H1 (cell line): ENCODE measurements around the gene TPRN. TPM values are rescaled to one million over a fixed set of nuclear protein-coding genes. Genes with fewer than 3 reads are reported as not detected.
A peak's percentile ranks its signal among the peaks of the same experiment; 100 is the strongest.

Experiments
- CTCF ChIA-PET: fragments of 300-600 bp; sonication (Branson Sonifier 250); formaldehyde crosslinking; loops from one replicate; lab custom pipeline; 2021; ENCODE audit not compliant: partially characterized antibody; lab: Charles Lee
- POLR2A ChIA-PET: fragments of 300-600 bp; sonication (Branson Sonifier 250); formaldehyde crosslinking; loops from one replicate; lab custom pipeline; 2021; ENCODE audit warnings: inconsistent platforms; ENCODE audit not compliant: partially characterized antibody; lab: Charles Lee
- DNase-seq, 2 experiments: peaks; one replicate each; pipeline versions ENCODE4 v3.0.0 to v3.0.0-alpha.2; 2010 to 2022; ENCODE audit warnings: low spot score in 2 of 2, low read depth in 1 of 2, mixed read lengths in 1 of 2
- FAIRE-seq: peaks from 2 replicates; lab custom pipeline; 2011; peaks lifted over from hg19 to GRCh38; lab: Jason Lieb, UNC
- H2AFZ ChIP-seq: 2 replicates; pipeline ENCODE4 v1.8.1; 2012; ENCODE audit warnings: low read length, inconsistent platforms
- H2AK5ac ChIP-seq: 2 replicates; pipeline ENCODE4 v1.6.1; 2013; ENCODE audit warnings: low read depth, low read length
- H2BK120ac ChIP-seq: replicated peaks from 2 replicates; pipeline ENCODE3; 2013; ENCODE audit warnings: low read depth, low read length, inconsistent platforms
- H2BK12ac ChIP-seq: 2 replicates; pipeline ENCODE4 v1.6.1; 2013; ENCODE audit warnings: low read depth, low read length
- H2BK15ac ChIP-seq: 2 replicates; pipeline ENCODE4 v1.6.1; 2013; ENCODE audit warnings: low read length
- H2BK20ac ChIP-seq: 2 replicates; pipeline ENCODE4 v1.6.1; 2013; ENCODE audit warnings: low read length
- H2BK5ac ChIP-seq: 2 replicates; pipeline ENCODE4 v1.6.1; 2013; ENCODE audit warnings: low read depth, low read length
- H3K14ac ChIP-seq: 2 replicates; pipeline ENCODE4 v1.6.1; 2013; ENCODE audit warnings: inconsistent platforms; ENCODE audit not compliant: insufficient read length
- H3K18ac ChIP-seq: 2 replicates; pipeline ENCODE4 v1.6.1; 2013; ENCODE audit warnings: low read length; ENCODE audit errors: extremely low read depth
- H3K23ac ChIP-seq: 2 replicates; pipeline ENCODE4 v1.6.1; 2013; ENCODE audit warnings: inconsistent platforms; ENCODE audit not compliant: insufficient read length
- H3K23me2 ChIP-seq: 2 replicates; pipeline ENCODE4 v1.6.1; 2013; ENCODE audit warnings: low read depth, low read length
- H3K27ac ChIP-seq: 2 replicates; pipeline ENCODE4 v1.6.1; 2011; ENCODE audit warnings: low read depth, low read length, inconsistent platforms
- H3K27me3 ChIP-seq, 4 experiments: replicated peaks in 1 of 4; 1 replicate in 1 of 4; 2 replicates in 3 of 4; pipeline versions ENCODE4 v1.6.1 to v1.8.1; 2011 to 2013; ENCODE audit warnings: low read length in 3 of 4, mild to moderate bottlenecking in 3 of 4, inconsistent platforms in 2 of 4, mixed read lengths in 2 of 4, moderate library complexity in 1 of 4; ENCODE audit not compliant: control insufficient read depth in 3 of 4, insufficient read depth in 3 of 4; ENCODE audit errors: extremely low read depth in 1 of 4
- H3K36me3 ChIP-seq, 4 experiments: 2 replicates each; pipeline versions ENCODE4 v1.6.1 to v1.8.1; 2011 to 2013; ENCODE audit warnings: mild to moderate bottlenecking in 4 of 4, low read length in 3 of 4, moderate library complexity in 2 of 4, control low read depth in 1 of 4, inconsistent platforms in 1 of 4; ENCODE audit not compliant: insufficient read depth in 4 of 4, control insufficient read depth in 2 of 4
- H3K4ac ChIP-seq: replicated peaks from 2 replicates; pipeline ENCODE3; 2013; ENCODE audit warnings: low read length, low read depth, mixed read lengths, inconsistent platforms; ENCODE audit not compliant: insufficient read length
- H3K4me1 ChIP-seq, 4 experiments: replicated peaks in 1 of 4; 1 replicate in 1 of 4; 2 replicates in 3 of 4; pipeline versions ENCODE4 v1.6.1 to v1.8.1; 2011 to 2013; ENCODE audit warnings: low read length in 3 of 4, inconsistent platforms in 2 of 4, mixed read lengths in 1 of 4; ENCODE audit not compliant: insufficient read depth in 4 of 4, control insufficient read depth in 3 of 4
- H3K4me2 ChIP-seq, 2 experiments: 2 replicates each; pipeline versions ENCODE4 v1.6.1 to v1.8.1; 2011 to 2013; ENCODE audit warnings: low read depth in 2 of 2, low read length in 2 of 2, control low read depth in 1 of 2, inconsistent platforms in 1 of 2, mild to moderate bottlenecking in 1 of 2; ENCODE audit not compliant: insufficient read depth in 1 of 2
- H3K4me3 ChIP-seq, 4 experiments: fragments of 200-600, 300-600 bp in 1 of 4; sonication (generic), shearing (Covaris generic), sonication (Bioruptor Twin) in 1 of 4; 2 replicates each; pipeline versions ENCODE4 v1.5.1 to v1.8.1; 2011 to 2016; ENCODE audit warnings: low read length in 4 of 4, low read depth in 3 of 4, control low read depth in 2 of 4, inconsistent platforms in 2 of 4, mild to moderate bottlenecking in 2 of 4, mixed read lengths in 1 of 4, moderate library complexity in 1 of 4; ENCODE audit not compliant: insufficient read depth in 2 of 4; ENCODE audit errors: extremely low read depth in 1 of 4
- H3K56ac ChIP-seq: replicated peaks from 2 replicates; pipeline ENCODE3; 2013; ENCODE audit warnings: low read depth, mild to moderate bottlenecking, mixed read lengths, low read length, inconsistent platforms; ENCODE audit not compliant: insufficient read length
- H3K79me1 ChIP-seq: 2 replicates; pipeline ENCODE4 v1.6.1; 2013; ENCODE audit warnings: low read depth, low read length, control low read depth
- H3K79me2 ChIP-seq, 2 experiments: 2 replicates each; pipeline versions ENCODE4 v1.6.1 to v1.8.1; 2012 to 2013; ENCODE audit warnings: low read length in 2 of 2, mild to moderate bottlenecking in 2 of 2, inconsistent platforms in 1 of 2; ENCODE audit not compliant: insufficient read depth in 2 of 2, control insufficient read depth in 1 of 2
- H3K9ac ChIP-seq, 4 experiments: replicated peaks in 1 of 4; 1 replicate in 1 of 4; 2 replicates in 3 of 4; pipeline versions ENCODE4 v1.6.1 to v1.8.1; 2011 to 2013; ENCODE audit warnings: low read depth in 3 of 4, low read length in 3 of 4, control low read depth in 2 of 4, mild to moderate bottlenecking in 2 of 4, moderate library complexity in 2 of 4, inconsistent platforms in 1 of 4; ENCODE audit errors: extremely low read depth in 1 of 4
- H3K9me3 ChIP-seq, 2 experiments: 2 replicates each; pipeline versions ENCODE4 v1.6.1 to v1.8.1; 2012 to 2013; ENCODE audit warnings: mild to moderate bottlenecking in 2 of 2, moderate library complexity in 2 of 2, control low read depth in 1 of 2, inconsistent platforms in 1 of 2, low read depth in 1 of 2, low read length in 1 of 2, mixed read lengths in 1 of 2; ENCODE audit not compliant: insufficient read depth in 2 of 2
- H4K20me1 ChIP-seq, 2 experiments: replicated peaks in 1 of 2; 2 replicates each; pipeline versions ENCODE3 to v1.8.1; 2011 to 2013; ENCODE audit warnings: inconsistent platforms in 2 of 2, low read length in 2 of 2, mild to moderate bottlenecking in 1 of 2; ENCODE audit not compliant: insufficient read depth in 2 of 2, control insufficient read depth in 1 of 2
- H4K5ac ChIP-seq: 2 replicates; pipeline ENCODE4 v1.6.1; 2013; ENCODE audit warnings: low read length, low read depth, mixed read lengths, inconsistent platforms; ENCODE audit not compliant: insufficient read length
- H4K8ac ChIP-seq: 2 replicates; pipeline ENCODE4 v1.8.0; 2013; ENCODE audit warnings: mild to moderate bottlenecking, moderate library complexity, low read length, inconsistent platforms; ENCODE audit not compliant: insufficient read depth; ENCODE audit errors: extremely low read depth
- H4K91ac ChIP-seq: replicated peaks from 2 replicates; pipeline ENCODE3; 2013; ENCODE audit warnings: low read length, mixed read lengths, inconsistent platforms; ENCODE audit not compliant: insufficient read length
- BACH1 ChIP-seq: IDR thresholded peaks from 2 replicates; pipeline ENCODE4 v1.6.1; 2012; ENCODE audit warnings: low read length, improper control_type of control experiment
- CHD2 ChIP-seq: IDR thresholded peaks from 2 replicates; pipeline ENCODE4 v1.6.1; 2012; ENCODE audit warnings: low read length, improper control_type of control experiment
- CREB1 ChIP-seq: IDR thresholded peaks from 2 replicates; pipeline ENCODE4 v1.6.1; 2012; ENCODE audit warnings: inconsistent platforms
- KDM1A ChIP-seq: fragments of 200-600, 300-600 bp; sonication (generic); IDR thresholded peaks from 2 replicates; pipeline ENCODE4 v1.7.1; 2016; ENCODE audit warnings: mild to moderate bottlenecking, low read length, borderline replicate concordance
- POLR2A ChIP-seq, 2 experiments: IDR thresholded peaks; 1 replicate in 1 of 2; 2 replicates in 1 of 2; pipeline ENCODE4 v1.6.1; 2011; ENCODE audit warnings: low read depth in 2 of 2, low read length in 2 of 2, mild to moderate bottlenecking in 2 of 2; ENCODE audit errors: control extremely low read depth in 1 of 2
- POLR2AphosphoS5 ChIP-seq: IDR thresholded peaks from 2 replicates; pipeline ENCODE4 v1.6.1; 2011; ENCODE audit warnings: low read depth, low read length
- RXRA ChIP-seq: IDR thresholded peaks from 2 replicates; pipeline ENCODE4 v1.6.1; 2011; ENCODE audit warnings: low read depth, mild to moderate bottlenecking, low read length, moderate library complexity; ENCODE audit not compliant: insufficient read depth
- SIRT6 ChIP-seq: IDR thresholded peaks from one replicate; pipeline ENCODE4 v1.7.1; 2012; ENCODE audit warnings: low read length, inconsistent platforms
- SRF ChIP-seq: IDR thresholded peaks from 2 replicates; pipeline ENCODE4 v1.6.1; 2011; ENCODE audit warnings: mild to moderate bottlenecking, low read depth, low read length, moderate library complexity
- WGBS, 2 experiments: shearing (Covaris generic) in 1 of 2; methylation state at CpG; one replicate each; pipeline versions ENCODE4 v1.1.6 to v1.1.7; 2013 to 2015; ENCODE audit warnings: low lambda C conversion rate in 2 of 2, mixed read lengths in 2 of 2, inconsistent platforms in 1 of 2, low coverage in 1 of 2, missing lambda C conversion rate in 1 of 2; ENCODE audit not compliant: insufficient replicate concordance in 2 of 2, insufficient coverage in 1 of 2, insufficient read length in 1 of 2; ENCODE audit errors: extremely low coverage in 1 of 2, missing lambda C conversion rate in 1 of 2; 5-methylcytosine and 5-hydroxymethylcytosine counted together
- polyA plus RNA-seq, 7 experiments: library from polyadenylated mRNA; depleted of rRNA in 3 of 7; stranded (reverse) in 5 of 7; unstranded in 2 of 7; fragments of >200 nt in 5 of 7; fragments of 200-250 nt in 2 of 7; gene quantifications; 1 replicate in 5 of 7; 2 replicates in 1 of 7; 4 replicates in 1 of 7; pipeline versions ENCODE4 v1.2.1 to v1.2.3, GENCODE V29; 2011 to 2013; ENCODE audit warnings: missing spikeins in 2 of 7, mixed read lengths in 2 of 7
- total RNA-seq: library from RNA; stranded (reverse); fragmentation: NEBNext Ultra II Directional; extraction: Animal tissue kit (Norgen Biotek cat#: 25700); gene quantifications from 2 replicates; pipeline ENCODE4 v1.2.1, GENCODE V29; 2021
- TF ChIP-seq, protein P1 (sequence below): IDR thresholded peaks from 2 replicates; pipeline ENCODE4 v1.6.1; 2012; ENCODE audit warnings: inconsistent platforms
- TF ChIP-seq, protein P2 (sequence below): IDR thresholded peaks from 2 replicates; pipeline ENCODE4 v1.6.1; 2012; ENCODE audit warnings: inconsistent platforms
- TF ChIP-seq, protein P3 (sequence below): IDR thresholded peaks from 2 replicates; pipeline ENCODE4 v1.6.1; 2011; ENCODE audit warnings: low read depth, mild to moderate bottlenecking, low read length; ENCODE audit not compliant: insufficient read depth

Gene TPRN
- total and polyA plus RNA-seq, 2 of the 8 experiments (the other 6 are each of a cell fraction or from before 2014, with no cell fraction given) = 9.7 to 23.2 TPM

DNA sequence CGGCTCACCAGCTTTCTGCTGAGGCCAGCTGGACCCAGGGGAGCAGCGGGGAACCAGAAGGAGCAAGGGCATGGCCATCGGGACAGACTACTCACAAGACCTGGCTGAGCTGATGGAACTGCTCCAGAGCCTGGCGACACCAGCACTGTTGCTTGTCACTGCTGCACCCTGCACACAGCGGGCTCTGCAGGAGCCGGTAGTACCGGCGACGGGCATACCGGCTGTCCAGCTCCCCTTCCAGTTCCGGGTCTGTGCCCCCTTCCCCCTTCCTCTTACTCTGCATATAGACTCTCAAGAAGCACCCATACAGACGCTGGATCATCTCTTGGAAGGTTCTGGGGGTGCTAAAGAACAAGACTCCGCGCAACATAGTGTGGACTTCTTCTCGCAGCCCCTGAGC is 13.2 kb downstream of the TPRN start:
- Histone ChIP-seq H4K91ac (no peak overlapping the region), H4K5ac (no peak overlapping the region), H2BK12ac (no peak overlapping the region), H3K79me1 (peaks cover 5% of the 10 kb centered on the region; the same call in 1 of the 2 replicates), H3K4me2 (peak overlapping the region; percentile 83 to 96), H3K14ac (no peak overlapping the region), H3K56ac (no peak overlapping the region), H3K4me3 (peak overlapping the region; percentile 71 to 92 (median 82)), H2BK15ac (no peak overlapping the region), H3K79me2 (peaks cover 0 to 30% of the 10 kb centered on the region in 2 experiments; a peak in 2 of 4 replicates), H4K8ac (peak overlapping the region; percentile 96; the same call in 1 of the 2 replicates), H3K18ac (no peak overlapping the region), H4K20me1 (peaks cover 4 to 29% of the 10 kb centered on the region in 2 experiments), H3K4ac (no peak overlapping the region), H3K23me2 (peaks cover 8% of the 10 kb centered on the region; the same call in 1 of the 2 replicates), H2BK20ac (no peak overlapping the region), H3K9ac (peak overlapping the region in 1 of 4 experiments; percentile 78; a peak in 2 of 7 replicates), H3K4me1 (peaks cover 0 to 17% (median 6%) of the 10 kb centered on the region in 4 experiments; a peak in 5 of 7 replicates), H2BK120ac (no peak overlapping the region), H3K9me3 (no peaks in the 10 kb centered on the region), H3K23ac (no peak overlapping the region), H2BK5ac (no peak overlapping the region), H3K27ac (no peak overlapping the region), H3K27me3 (no peaks in the 10 kb centered on the region; a peak in 1 of 7 replicates), H2AK5ac (no peak overlapping the region), H3K36me3 (peaks cover 3 to 20% (median 8%) of the 10 kb centered on the region in 4 experiments; a peak in 6 of 8 replicates), H2AFZ (no peak overlapping the region)
- DNase-seq (no peak), FAIRE-seq (no peak)
- TF ChIP-seq RXRA (no peak), BACH1 (no peak), CHD2 (no peak), POLR2A (IDR thresholded peaks at IDR 0.05; ENCODE audit: control extremely low read depth in 1 of 2, low read depth in 2 of 2, low read length in 2 of 2) (no peak), KDM1A (no peak), SIRT6 (no peak), POLR2AphosphoS5 (no peak), SRF (no peak), CREB1 (no peak)
- TF ChIP-seq, protein P1, sequence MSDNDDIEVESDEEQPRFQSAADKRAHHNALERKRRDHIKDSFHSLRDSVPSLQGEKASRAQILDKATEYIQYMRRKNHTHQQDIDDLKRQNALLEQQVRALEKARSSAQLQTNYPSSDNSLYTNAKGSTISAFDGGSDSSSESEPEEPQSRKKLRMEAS = no peak
- TF ChIP-seq, protein P2, sequence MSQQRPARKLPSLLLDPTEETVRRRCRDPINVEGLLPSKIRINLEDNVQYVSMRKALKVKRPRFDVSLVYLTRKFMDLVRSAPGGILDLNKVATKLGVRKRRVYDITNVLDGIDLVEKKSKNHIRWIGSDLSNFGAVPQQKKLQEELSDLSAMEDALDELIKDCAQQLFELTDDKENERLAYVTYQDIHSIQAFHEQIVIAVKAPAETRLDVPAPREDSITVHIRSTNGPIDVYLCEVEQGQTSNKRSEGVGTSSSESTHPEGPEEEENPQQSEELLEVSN = no peak
- TF ChIP-seq, protein P3, sequence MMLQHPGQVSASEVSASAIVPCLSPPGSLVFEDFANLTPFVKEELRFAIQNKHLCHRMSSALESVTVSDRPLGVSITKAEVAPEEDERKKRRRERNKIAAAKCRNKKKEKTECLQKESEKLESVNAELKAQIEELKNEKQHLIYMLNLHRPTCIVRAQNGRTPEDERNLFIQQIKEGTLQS = no peak
- ChIA-PET POLR2A (interaction anchor here (0.9 to 11.0 kb wide), 13 partner anchors 11 to 58 kb away, joined by 3 to 107 read pairs (median 6); partner anchors contain the start of genes CYSRT1, NDOR1, RNF224 and TMEM203), CTCF (interaction anchor here (1.0 to 14.0 kb wide), 8 partner anchors 8 to 151 kb away, joined by 3 to 204 read pairs (median 16); partner anchors contain the start of genes CYSRT1, LRRC26, NDOR1 and RNF208)
- WGBS, 2 experiments = 91% methylated on average over 15 of the region's 15 CpGs; no CpG with 5 or more reads in 1 of the 2 experiments
